SK-N-SH treated with all-trans-retinoic acid at 6 μM for 48 hours (cell line): ENCODE data around the gene DHRS3.

Experiments
- CSDC2 ChIP-seq: fragments of 250-450 bp; sonication (Bioruptor Pico); IDR thresholded peaks from 2 replicates; pipeline ENCODE4 v1.5.0; 2020; ENCODE audit warnings: mild to moderate bottlenecking, moderate library complexity
- PATZ1 ChIP-seq: fragments of 250-450 bp; sonication (Bioruptor Pico); IDR thresholded peaks from 2 replicates; pipeline ENCODE4 v1.8.0; 2020; ENCODE audit warnings: mild to moderate bottlenecking, moderate library complexity, borderline replicate concordance
- SNAI2 ChIP-seq: fragments of 250-450 bp; sonication (Bioruptor Pico); IDR thresholded peaks from 2 replicates; pipeline ENCODE4 v1.5.0; 2020; ENCODE audit warnings: mild to moderate bottlenecking, moderate library complexity
- TOX ChIP-seq: fragments of 250-450 bp; sonication (Bioruptor Pico); IDR thresholded peaks from 2 replicates; pipeline ENCODE4 v1.8.0; 2021; ENCODE audit warnings: mild to moderate bottlenecking, moderate library complexity, borderline replicate concordance

DNA sequence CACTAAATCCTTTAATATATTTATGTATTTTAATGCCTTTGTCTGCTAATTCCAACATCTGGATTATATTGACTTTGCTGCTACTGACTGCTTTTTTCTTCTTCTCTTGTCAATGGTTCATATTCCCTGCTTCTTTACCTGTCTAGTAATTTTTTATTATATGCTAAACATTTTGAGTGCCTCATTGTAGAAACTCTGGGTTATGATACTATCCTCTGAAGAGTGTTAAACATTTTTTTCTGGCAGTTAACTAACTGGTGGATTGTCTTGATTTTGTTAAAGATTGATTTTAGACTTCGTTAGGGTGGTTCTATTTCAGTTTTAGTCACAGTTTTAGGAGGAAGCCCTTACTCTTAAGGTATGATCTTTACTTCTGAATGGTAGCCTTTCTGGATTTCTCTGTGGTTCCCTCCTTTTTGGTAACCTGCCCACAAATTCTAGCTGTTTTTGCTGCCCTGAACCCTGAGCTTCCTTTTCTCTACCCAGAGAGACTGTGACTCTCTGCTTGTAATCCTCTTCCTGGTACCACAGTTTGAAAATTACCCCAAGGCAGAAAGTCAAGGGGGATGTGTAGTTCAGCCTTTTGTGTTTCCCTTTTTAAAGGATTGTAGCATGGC is 81.9 kb downstream of the DHRS3 start:
- TF ChIP-seq TOX (CRISPR knock-in tag) (no peak), PATZ1 (CRISPR knock-in tag) (no peak), CSDC2 (CRISPR knock-in tag) (no peak), SNAI2 (CRISPR knock-in tag) (no peak)
